GM12875 (cell line): ENCODE measurements around the gene PPP2R2D.

ENCODE experiments used
- H3K4me3 ChIP-seq: one replicate; pipeline ENCODE4 v1.5.1; 2011; ENCODE audit warnings: low read depth, low read length, control low read depth
- CTCF ChIP-seq: IDR thresholded peaks from 2 replicates; pipeline ENCODE4 v1.5.1; 2011; ENCODE audit warnings: low read depth, mild to moderate bottlenecking, control low read depth, inconsistent platforms, low read length, moderate library complexity, borderline replicate concordance; ENCODE audit not compliant: insufficient read depth

PPP2R2D gene

GRCh38 chr10:131891929-131892805 is 8.6 kb upstream of the PPP2R2D start:
- no peak overlapping the region for H3K4me3 ChIP-seq
- TF ChIP-seq CTCF: no peak

GRCh38 chr10:131892806-131893675 is 7.8 kb upstream of the PPP2R2D start:
- no peak overlapping the region for H3K4me3 ChIP-seq
- TF ChIP-seq CTCF: no peak

GRCh38 chr10:131895116-131895515 is 5.7 kb upstream of the PPP2R2D start:
- TF ChIP-seq CTCF: no peak
- H3K4me3 ChIP-seq: no peak overlapping the region

GRCh38 chr10:131896403-131896802 is 4.4 kb upstream of the PPP2R2D start:
- H3K4me3 ChIP-seq: no peak overlapping the region
- no peak for TF ChIP-seq CTCF

- no peak for TF ChIP-seq CTCF
- no peak overlapping the region for H3K4me3 ChIP-seq
Measured at GRCh38 chr10:131897297-131897899, 3.4 kb upstream of the PPP2R2D start.

- no peak overlapping the region for H3K4me3 ChIP-seq
- TF ChIP-seq CTCF: no peak
Measured at GRCh38 chr10:131898061-131898460, 2.7 kb upstream of the PPP2R2D start.
